Measurements from ENCODE around the gene PHF12.
A peak's percentile ranks its signal among the peaks of the same experiment; 100 is the strongest.
"Not testable (repeated sequence)": the region's sequence is repeated elsewhere in the genome, so short reads cannot be mapped to it uniquely, and the experiment has no call there.

Gene PHF12

GRCh38 chr17:28953444-28954118 is 2.3 kb upstream of the PHF12 start:
- peak; percentile 24 for DNase-seq (ENCODE audit: low read depth)

GRCh38 chr17:28951991-28952975 is 965 bp upstream of the PHF12 start:
- peak; percentile 85 for DNase-seq (ENCODE audit: low read depth)

GRCh38 chr17:28950752-28951427 is 428 bp downstream of the PHF12 start:
- DNase-seq (ENCODE audit: low read depth), result no peak

GRCh38 chr17:28950017-28950751 is 1.1 kb downstream of the PHF12 start:
- no peak for DNase-seq (ENCODE audit: low read depth)

GRCh38 chr17:28949185-28950016 is 1.9 kb downstream of the PHF12 start:
- DNase-seq (ENCODE audit: low read depth), result no peak

- no peak for DNase-seq (ENCODE audit: low read depth)
Measured at GRCh38 chr17:28948873-28949184, 2.5 kb downstream of the PHF12 start.

GRCh38 chr17:28948342-28948741 is 3.0 kb downstream of the PHF12 start:
- no peak for DNase-seq (ENCODE audit: low read depth)

- DNase-seq (ENCODE audit: low read depth), result no peak
Measured at GRCh38 chr17:28947639-28948038, 3.7 kb downstream of the PHF12 start.

- no peak for DNase-seq (ENCODE audit: low read depth)
Measured at GRCh38 chr17:28946239-28946638, 5.1 kb downstream of the PHF12 start.

GRCh38 chr17:28944862-28945741 is 6.2 kb downstream of the PHF12 start:
- no peak for DNase-seq (ENCODE audit: low read depth)

- DNase-seq (ENCODE audit: low read depth), result no peak
Measured at GRCh38 chr17:28944343-28944742, 7.0 kb downstream of the PHF12 start.

GRCh38 chr17:28942925-28943324 is 8.4 kb downstream of the PHF12 start:
- no peak for DNase-seq (ENCODE audit: low read depth)

GRCh38 chr17:28941251-28941650 is 10.1 kb downstream of the PHF12 start:
- no peak for DNase-seq (ENCODE audit: low read depth)

GRCh38 chr17:28940675-28941074 is 10.6 kb downstream of the PHF12 start:
- no peak for DNase-seq (ENCODE audit: low read depth)

- no peak for DNase-seq (ENCODE audit: low read depth)
Measured at GRCh38 chr17:28940142-28940541, 11.2 kb downstream of the PHF12 start.

- no peak for DNase-seq (ENCODE audit: low read depth)
Measured at GRCh38 chr17:28938552-28938951, 12.8 kb downstream of the PHF12 start.

- no peak for DNase-seq (ENCODE audit: low read depth)
Measured at GRCh38 chr17:28937044-28937729, 14.1 kb downstream of the PHF12 start.

- no peak for DNase-seq (ENCODE audit: low read depth)
Measured at GRCh38 chr17:28935744-28936460, 15.4 kb downstream of the PHF12 start.

GRCh38 chr17:28934508-28934907 is 16.8 kb downstream of the PHF12 start:
- DNase-seq (ENCODE audit: low read depth), result not testable (repeated sequence)
